ENCODE measurements around the gene CHST15. TPM values are rescaled to one million over a fixed set of nuclear protein-coding genes. Genes with fewer than 3 reads are reported as not detected.

The CHST15 gene
- total RNA-seq, 2 donors from 2014 or later: 7.5 to 14.9 TPM

GRCh38 chr10:123967626-123968243, 125.7 kb downstream of the CHST15 start:
- Histone ChIP-seq H3K4me1 (ENCODE audit: control insufficient read depth, insufficient read depth, low read length) (no peaks in the 10 kb centered on the region), H3K36me3 (ENCODE audit: control insufficient read depth, insufficient read depth, low read length) (no peaks in the 10 kb centered on the region), H3K9ac (ENCODE audit: extremely low read depth, low read length, poor library complexity, severe bottlenecking) (no peak overlapping the region), H3K27ac (ENCODE audit: low read depth, low read length) (no peak overlapping the region), H3K9me3 (ENCODE audit: control insufficient read depth, low read length) (no peaks in the 10 kb centered on the region), H3K4me3 (ENCODE audit: low read length) (no peak overlapping the region), H3K27me3 (ENCODE audit: control insufficient read depth, insufficient read depth, low read length, poor library complexity, severe bottlenecking) (peaks cover 38% of the 10 kb centered on the region)
- TF ChIP-seq CTCF (conservative IDR thresholded peaks at IDR 0.05): peak; percentile 98
- WGBS, 2 experiments (ENCODE audit: insufficient coverage in 1 of 2, insufficient read length in 1 of 2): 4 to 11% methylated on average over 11 to 19 of the region's 19 CpGs
- DNase-seq: peak; percentile 94
- Mint-ChIP-seq H3K4me1 (peaks cover 3% of the 10 kb centered on the region), H3K36me3 (ENCODE audit: low read depth) (no peaks in the 10 kb centered on the region), H3K9me3 (no peaks in the 10 kb centered on the region), H3K4me3 (no peak overlapping the region), H3K27me3 (ENCODE audit: insufficient read depth) (peaks cover 48% of the 10 kb centered on the region), H3K27ac (no peak overlapping the region)

GRCh38 chr10:123966896-123967231, 126.5 kb downstream of the CHST15 start:
- Histone ChIP-seq H3K4me3 (ENCODE audit: low read length) (no peak overlapping the region), H3K36me3 (ENCODE audit: control insufficient read depth, insufficient read depth, low read length) (no peaks in the 10 kb centered on the region), H3K4me1 (ENCODE audit: control insufficient read depth, insufficient read depth, low read length) (no peaks in the 10 kb centered on the region), H3K9ac (ENCODE audit: extremely low read depth, low read length, poor library complexity, severe bottlenecking) (no peak overlapping the region), H3K27ac (ENCODE audit: low read depth, low read length) (no peak overlapping the region), H3K27me3 (ENCODE audit: control insufficient read depth, insufficient read depth, low read length, poor library complexity, severe bottlenecking) (peaks cover 34% of the 10 kb centered on the region), H3K9me3 (ENCODE audit: control insufficient read depth, low read length) (no peaks in the 10 kb centered on the region)
- Mint-ChIP-seq H3K4me1 (peaks cover 3% of the 10 kb centered on the region), H3K4me3 (no peak overlapping the region), H3K9me3 (no peaks in the 10 kb centered on the region), H3K27me3 (ENCODE audit: insufficient read depth) (peaks cover 44% of the 10 kb centered on the region), H3K36me3 (ENCODE audit: low read depth) (no peaks in the 10 kb centered on the region), H3K27ac (no peak overlapping the region)
- DNase-seq: no peak
- TF ChIP-seq CTCF (conservative IDR thresholded peaks at IDR 0.05): no peak
- WGBS, 2 experiments (ENCODE audit: insufficient coverage in 1 of 2, insufficient read length in 1 of 2): 85 to 93% methylated on average over 5 to 7 of the region's 7 CpGs

- H3K27ac ChIP-seq (ENCODE audit: low read depth, low read length): no peak overlapping the region
- Mint-ChIP-seq H3K36me3 (ENCODE audit: low read depth) (no peaks in the 10 kb centered on the region), H3K4me3 (no peak overlapping the region), H3K4me1 (peaks cover 3% of the 10 kb centered on the region), H3K27ac (no peak overlapping the region), H3K27me3 (ENCODE audit: insufficient read depth) (peaks cover 38% of the 10 kb centered on the region), H3K9me3 (peaks cover under 1% of the 10 kb centered on the region)
- no peaks in the 10 kb centered on the region for H3K36me3 ChIP-seq (ENCODE audit: control insufficient read depth, insufficient read depth, low read length)
- no peak for TF ChIP-seq CTCF (conservative IDR thresholded peaks at IDR 0.05)
- no peak overlapping the region for H3K9ac ChIP-seq (ENCODE audit: extremely low read depth, low read length, poor library complexity, severe bottlenecking)
- H3K9me3 ChIP-seq (ENCODE audit: control insufficient read depth, low read length): peaks cover 3% of the 10 kb centered on the region
- H3K27me3 ChIP-seq (ENCODE audit: control insufficient read depth, insufficient read depth, low read length, poor library complexity, severe bottlenecking): peaks cover 28% of the 10 kb centered on the region
- no peaks in the 10 kb centered on the region for H3K4me1 ChIP-seq (ENCODE audit: control insufficient read depth, insufficient read depth, low read length)
- 86 to 94% methylated on average over 2 to 11 of the region's 13 CpGs for WGBS, 2 experiments (ENCODE audit: insufficient coverage in 1 of 2, insufficient read length in 1 of 2)
- H3K4me3 ChIP-seq (ENCODE audit: low read length): no peak overlapping the region
- no peak for DNase-seq
Observed at GRCh38 chr10:123965973-123966895, 127.2 kb downstream of the CHST15 start.
